Mononuclear cell (primary cell): Measurements from ENCODE around the gene TEX29. TPM values are rescaled to one million over a fixed set of nuclear protein-coding genes. Genes with fewer than 3 reads are reported as not detected.

Experiments
- H3K27me3 ChIP-seq: 2 replicates; pipeline ENCODE4 v1.6.0; 2011; ENCODE audit warnings: low read length, control low read depth; ENCODE audit not compliant: insufficient read depth
- H3K4me1 ChIP-seq: 2 replicates; pipeline ENCODE4 v1.5.1; 2011; ENCODE audit warnings: mild to moderate bottlenecking, low read length, control low read depth; ENCODE audit not compliant: insufficient read depth
- H3K4me3 ChIP-seq: 2 replicates; pipeline ENCODE4 v1.5.1; 2011; ENCODE audit warnings: mild to moderate bottlenecking, low read length, moderate library complexity
- H3K9me3 ChIP-seq: 2 replicates; pipeline ENCODE4 v1.5.1; 2011; ENCODE audit warnings: low read depth, mild to moderate bottlenecking, control low read depth, low read length
- total RNA-seq: library from RNA; depleted of rRNA; stranded (reverse); fragments of >200 nt; gene quantifications from one replicate; pipeline ENCODE4 v1.2.3, GENCODE V29; 2012

The TEX29 gene
- total RNA-seq, 1 donor, result 0.21 TPM

DNA sequence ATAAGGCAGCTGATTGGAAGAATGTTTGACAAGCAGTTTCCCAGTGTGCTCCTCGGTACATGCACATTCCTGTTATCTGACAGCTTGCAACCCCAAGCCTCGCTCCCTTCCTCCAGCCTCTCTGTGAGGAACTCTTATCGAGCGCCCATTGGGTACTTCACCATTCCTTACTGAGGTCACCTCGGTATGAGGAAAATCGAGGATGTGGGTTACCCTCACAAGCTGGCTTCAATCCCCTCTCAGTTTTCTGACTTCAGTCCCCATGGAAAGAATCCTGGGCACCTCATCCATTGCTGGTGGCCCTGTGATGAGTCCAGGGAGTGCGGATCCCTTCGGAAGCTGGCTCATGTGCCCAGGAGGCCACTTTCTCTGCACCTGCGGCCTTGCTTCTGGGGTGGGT, 17.3 kb downstream of the TEX29 start:
- Histone ChIP-seq H3K9me3 (peaks cover 7% of the 10 kb centered on the region), H3K4me3 (no peak overlapping the region), H3K4me1 (no peaks in the 10 kb centered on the region), H3K27me3 (no peaks in the 10 kb centered on the region)

DNA sequence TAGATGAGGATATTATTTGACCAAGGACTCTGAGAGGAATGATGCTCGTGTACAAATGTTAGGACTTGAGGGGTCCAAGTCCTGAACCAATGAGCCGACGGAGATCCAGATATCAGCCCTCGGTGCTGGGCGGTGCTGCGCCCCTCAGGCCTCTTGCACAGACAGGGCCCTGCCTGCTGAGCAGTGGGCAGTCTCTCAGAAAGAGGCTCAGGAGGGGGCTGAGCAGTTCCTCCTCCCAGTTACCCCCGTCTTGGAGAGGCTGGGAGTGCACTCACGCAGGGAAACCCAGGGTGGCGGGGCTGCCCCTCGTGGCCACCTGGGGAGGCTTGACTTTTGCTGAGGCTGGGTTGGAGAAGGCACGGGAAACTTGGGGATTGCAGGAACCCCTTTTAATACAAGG, 18.4 kb downstream of the TEX29 start:
- H3K27me3 ChIP-seq, result no peaks in the 10 kb centered on the region
- no peaks in the 10 kb centered on the region for H3K4me1 ChIP-seq
- no peak overlapping the region for H3K4me3 ChIP-seq
- H3K9me3 ChIP-seq, result peaks cover 7% of the 10 kb centered on the region

DNA sequence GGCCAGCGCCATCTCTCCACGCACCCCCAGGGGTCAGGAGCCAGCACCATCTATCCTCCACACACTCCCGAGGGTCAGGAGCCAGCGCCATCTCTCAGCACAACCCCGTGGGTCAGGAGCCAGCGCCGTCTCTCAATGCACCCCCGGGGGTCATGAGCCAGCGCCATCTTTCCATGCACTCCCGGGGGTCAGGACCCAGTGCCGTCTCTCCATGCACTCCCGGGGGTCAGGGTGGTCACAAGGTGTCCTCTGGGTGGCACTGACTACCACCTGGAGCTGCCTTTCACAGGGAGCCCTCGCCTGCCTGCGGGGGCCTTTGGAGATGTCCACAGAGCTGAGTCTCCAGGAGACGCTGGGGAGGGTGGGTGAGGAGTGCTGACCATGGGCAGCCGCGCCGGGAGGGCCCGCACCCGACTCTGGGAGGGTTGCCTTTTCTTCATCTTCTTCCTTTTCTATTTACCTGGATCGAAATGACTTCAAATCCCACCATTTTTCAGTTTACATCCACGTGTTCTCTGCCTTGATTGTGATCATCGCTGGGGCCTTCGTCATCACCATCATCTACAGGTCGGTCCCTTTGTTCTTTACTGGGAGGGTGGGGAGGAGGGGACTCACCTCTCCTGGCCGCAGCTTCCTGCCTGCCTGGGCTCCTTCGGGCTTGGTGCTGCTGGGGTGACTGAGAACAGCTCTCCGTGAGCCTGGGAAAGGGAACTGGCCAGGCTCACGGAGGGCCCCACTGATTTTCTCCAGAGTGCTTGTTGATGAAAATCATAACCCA, 19.1 kb downstream of the TEX29 start:
- Histone ChIP-seq H3K4me3 (no peak overlapping the region), H3K27me3 (no peaks in the 10 kb centered on the region), H3K9me3 (peaks cover under 1% of the 10 kb centered on the region), H3K4me1 (no peaks in the 10 kb centered on the region)

DNA sequence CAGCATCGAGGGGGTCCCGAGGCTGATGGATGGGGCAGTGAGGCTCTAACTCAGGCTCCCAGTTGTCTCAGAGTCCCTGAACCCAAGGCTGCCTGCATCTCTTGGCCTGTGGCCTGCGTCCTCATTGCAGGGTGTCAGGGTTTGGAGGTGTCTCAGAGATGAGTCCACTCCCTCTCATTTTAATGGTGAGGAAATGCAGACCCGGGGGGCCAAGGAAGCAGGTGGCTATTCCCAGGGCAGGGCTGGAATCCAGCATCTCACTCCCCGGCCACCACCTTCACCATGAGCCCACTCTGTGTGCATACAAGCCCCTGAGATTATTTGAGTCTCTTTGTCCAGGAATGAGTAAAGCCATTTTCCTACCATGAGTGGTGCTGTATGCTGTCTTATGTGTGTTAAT, 21.4 kb downstream of the TEX29 start:
- H3K4me1 ChIP-seq, result no peaks in the 10 kb centered on the region
- no peaks in the 10 kb centered on the region for H3K27me3 ChIP-seq
- H3K4me3 ChIP-seq, result no peak overlapping the region
- H3K9me3 ChIP-seq, result no peaks in the 10 kb centered on the region

DNA sequence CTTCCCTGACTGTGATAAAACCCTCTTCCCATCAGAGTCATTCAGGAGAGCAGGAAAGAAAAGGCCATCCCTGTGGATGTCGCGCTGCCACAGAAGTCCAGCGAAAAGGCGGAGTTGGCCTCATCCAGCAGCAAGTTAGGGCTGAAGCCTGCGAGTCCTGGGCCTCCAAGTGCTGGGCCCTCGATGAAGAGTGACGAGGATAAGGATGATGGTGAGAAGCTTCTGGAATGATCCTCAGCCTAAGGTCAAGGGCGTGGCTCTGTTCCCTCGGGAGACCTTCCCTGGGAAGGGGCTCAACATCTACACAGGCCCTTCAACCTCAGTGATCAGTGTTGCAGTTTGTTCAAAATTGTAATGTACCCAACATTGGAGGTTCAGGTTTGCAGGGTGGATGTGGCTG, 22.3 kb downstream of the TEX29 start:
- Histone ChIP-seq H3K27me3 (no peaks in the 10 kb centered on the region), H3K4me1 (no peaks in the 10 kb centered on the region), H3K4me3 (no peak overlapping the region), H3K9me3 (no peaks in the 10 kb centered on the region)

DNA sequence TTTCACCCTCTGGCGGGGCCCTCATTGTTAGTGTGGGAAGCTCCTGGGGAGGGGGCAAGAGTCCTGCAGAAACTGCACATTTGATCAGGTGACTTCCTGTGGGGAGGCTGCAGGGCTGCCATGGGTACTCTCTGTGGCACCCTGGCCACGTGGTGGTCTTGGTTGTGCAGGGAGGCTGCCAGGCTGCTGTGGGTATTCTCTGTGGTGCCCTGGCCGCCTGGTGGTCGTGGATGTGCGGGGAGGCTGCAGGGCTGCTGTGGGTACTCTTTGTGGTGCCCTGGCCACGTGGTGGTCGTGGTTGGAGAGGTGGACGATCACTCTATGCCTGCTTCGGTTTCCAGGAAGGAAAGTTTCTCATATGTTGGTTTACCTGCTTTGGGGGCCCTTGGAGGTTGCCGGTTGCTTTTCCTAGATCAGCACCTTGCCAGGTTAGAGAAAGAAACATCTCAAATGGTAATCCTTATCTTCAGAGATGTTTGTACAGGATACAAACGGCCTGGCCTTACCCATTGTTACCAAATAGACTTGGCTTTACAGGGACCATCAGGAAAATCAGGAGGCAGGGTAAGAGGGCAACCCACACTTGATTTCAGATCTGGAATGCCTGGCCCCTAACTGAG, 22.9 kb downstream of the TEX29 start:
- no peaks in the 10 kb centered on the region for H3K27me3 ChIP-seq
- no peaks in the 10 kb centered on the region for H3K9me3 ChIP-seq
- H3K4me1 ChIP-seq, result no peaks in the 10 kb centered on the region
- no peak overlapping the region for H3K4me3 ChIP-seq

DNA sequence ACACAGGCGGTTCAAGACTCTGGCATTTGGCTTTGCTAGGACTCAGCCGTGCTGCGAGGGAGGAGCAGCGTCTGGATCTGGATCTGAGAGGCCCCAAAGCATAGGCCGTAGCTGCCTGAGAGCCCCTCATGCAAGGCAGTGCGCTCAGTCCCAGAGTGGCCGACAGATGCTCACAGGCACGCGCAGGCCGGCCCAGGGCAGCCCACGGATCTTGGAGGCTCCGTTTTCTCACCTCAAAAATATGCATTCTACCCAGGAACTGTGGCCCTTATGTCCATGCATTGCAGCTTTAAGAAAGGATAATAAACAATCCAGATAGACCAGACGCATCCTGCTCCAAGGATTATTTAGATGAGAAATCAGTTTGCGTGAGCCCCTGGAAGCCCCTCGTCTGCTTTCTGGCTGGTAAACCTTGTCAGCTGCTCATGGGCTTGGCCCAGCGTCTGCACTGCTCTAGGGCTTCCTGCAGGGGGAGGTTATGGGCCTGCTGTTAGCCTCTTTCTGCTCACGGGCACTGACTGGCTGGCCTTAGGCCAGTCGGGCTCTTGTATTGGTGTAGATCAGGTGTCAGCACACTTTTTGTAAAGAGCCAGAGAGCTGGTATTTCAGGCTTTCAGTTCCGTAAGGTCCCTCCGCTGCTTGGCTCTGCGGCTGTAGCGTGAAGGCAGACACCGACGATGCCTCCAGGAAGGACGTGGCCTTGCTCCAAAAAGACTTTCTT, 24.2 kb downstream of the TEX29 start:
- Histone ChIP-seq H3K4me3 (no peak overlapping the region), H3K9me3 (no peaks in the 10 kb centered on the region), H3K4me1 (no peaks in the 10 kb centered on the region), H3K27me3 (no peaks in the 10 kb centered on the region)

DNA sequence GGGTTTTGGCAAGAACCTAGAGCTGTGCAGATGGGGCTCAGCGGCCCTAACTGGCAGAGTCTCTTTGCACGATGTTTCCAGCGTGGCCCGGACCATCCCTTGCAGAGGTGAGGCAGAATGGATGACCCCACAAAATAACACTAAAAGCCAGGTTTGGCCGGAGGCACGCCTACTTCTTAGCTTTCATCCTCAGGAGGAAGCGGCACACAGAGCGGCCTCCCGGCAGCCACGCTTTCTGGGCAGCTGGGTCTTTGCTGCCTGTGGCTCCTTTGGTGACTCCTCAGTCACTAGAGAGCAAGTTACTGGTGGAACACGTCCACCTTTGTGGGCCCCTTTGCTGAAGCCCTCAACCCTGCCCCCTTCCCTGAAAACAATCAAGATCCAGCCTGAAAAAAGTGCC, 25.2 kb downstream of the TEX29 start:
- H3K4me1 ChIP-seq, result no peaks in the 10 kb centered on the region
- H3K9me3 ChIP-seq, result no peaks in the 10 kb centered on the region
- no peak overlapping the region for H3K4me3 ChIP-seq
- H3K27me3 ChIP-seq, result no peaks in the 10 kb centered on the region

DNA sequence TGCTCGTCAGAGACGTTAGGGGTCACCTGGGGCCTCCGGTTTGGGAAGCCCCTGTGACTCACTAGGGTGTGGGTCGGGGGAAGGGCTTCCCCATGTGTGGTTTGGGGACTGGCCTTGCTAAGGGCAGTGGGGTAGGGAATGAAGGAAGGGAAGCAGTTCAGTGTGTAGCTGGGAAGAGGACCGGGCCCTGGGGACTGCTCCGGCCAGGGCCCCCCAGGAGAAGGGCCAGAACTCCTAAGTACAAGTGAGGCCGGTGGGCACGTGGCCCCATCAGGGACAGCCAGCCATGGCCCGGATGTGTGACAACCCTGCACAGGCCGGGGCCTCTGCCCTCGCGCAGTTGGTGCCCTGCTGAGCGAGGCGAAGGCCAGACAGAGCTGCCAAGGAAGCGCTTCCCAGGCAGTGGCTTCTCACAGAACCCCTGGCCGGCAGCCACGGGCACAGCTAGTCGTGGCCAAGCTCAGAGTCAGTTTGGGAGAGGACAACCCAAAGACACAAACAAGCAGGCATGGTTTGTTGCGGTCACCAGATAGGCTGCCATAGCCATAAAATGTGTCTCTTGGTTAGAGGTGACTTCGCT, 25.7 kb downstream of the TEX29 start:
- H3K4me3 ChIP-seq, result no peak overlapping the region
- no peaks in the 10 kb centered on the region for H3K4me1 ChIP-seq
- H3K27me3 ChIP-seq, result no peaks in the 10 kb centered on the region
- H3K9me3 ChIP-seq, result no peaks in the 10 kb centered on the region

DNA sequence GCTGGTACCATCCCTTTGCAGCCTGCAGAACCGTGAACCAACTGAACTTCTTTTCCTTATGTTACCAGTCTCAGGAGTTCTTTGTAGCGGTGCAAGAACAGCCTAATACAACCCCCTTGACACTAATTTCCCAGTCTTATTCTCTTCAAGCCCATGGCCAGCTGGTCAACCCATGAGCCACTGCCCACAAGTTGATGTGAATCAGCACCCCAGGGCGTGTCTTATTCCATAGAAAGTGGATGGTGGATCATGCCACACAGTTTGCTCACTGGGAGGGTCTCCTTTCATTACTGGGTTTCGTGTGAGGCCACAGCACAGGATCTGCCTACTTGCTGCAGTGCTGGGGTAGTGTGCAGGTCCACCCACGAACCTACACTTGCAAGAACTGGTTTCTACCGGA, 27.0 kb downstream of the TEX29 start:
- Histone ChIP-seq H3K4me3 (no peak overlapping the region), H3K4me1 (no peaks in the 10 kb centered on the region), H3K27me3 (no peaks in the 10 kb centered on the region), H3K9me3 (no peaks in the 10 kb centered on the region)

DNA sequence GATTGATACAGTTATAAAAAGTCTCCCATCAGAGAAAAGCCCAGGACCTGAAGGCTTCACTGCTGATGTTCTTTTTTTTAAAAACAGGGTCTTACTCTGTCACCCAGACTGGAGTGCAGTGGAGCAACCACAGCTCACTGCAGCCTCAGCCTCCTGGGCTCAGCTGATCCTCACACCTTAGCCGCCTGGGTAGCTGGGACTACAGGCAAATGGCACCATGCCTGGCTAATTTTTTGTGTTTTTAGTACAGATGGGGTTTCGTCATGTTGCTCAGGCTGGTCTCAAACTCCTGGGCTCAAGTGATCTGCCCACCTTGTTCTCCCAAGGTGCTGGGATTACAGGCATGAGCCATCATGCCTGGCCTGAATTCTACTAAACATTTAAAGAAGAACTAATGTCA, 33.1 kb downstream of the TEX29 start:
- Histone ChIP-seq H3K4me3 (no peak overlapping the region), H3K27me3 (no peaks in the 10 kb centered on the region), H3K4me1 (no peaks in the 10 kb centered on the region), H3K9me3 (no peaks in the 10 kb centered on the region)

DNA sequence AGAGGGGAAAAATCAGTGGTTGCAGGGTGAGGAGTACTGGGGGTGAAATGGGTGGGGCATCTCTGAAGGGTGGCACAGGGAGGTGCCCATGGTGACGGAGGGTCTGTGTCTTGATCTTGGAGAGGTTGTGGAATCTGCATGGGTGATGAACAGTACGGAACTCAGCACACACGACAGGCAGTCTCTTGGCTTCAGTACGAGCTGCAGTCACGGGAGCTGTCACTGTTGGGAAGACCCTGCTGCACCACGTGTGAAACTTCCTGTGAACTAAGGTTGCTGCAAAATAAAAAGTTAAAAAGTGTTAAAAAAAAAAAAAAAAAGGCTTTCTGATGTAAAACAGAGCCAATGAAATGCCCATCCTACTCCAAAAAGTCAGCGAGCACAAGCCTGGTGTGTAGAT, 34.3 kb downstream of the TEX29 start:
- Histone ChIP-seq H3K27me3 (no peaks in the 10 kb centered on the region), H3K4me3 (no peak overlapping the region), H3K9me3 (no peaks in the 10 kb centered on the region), H3K4me1 (no peaks in the 10 kb centered on the region)

DNA sequence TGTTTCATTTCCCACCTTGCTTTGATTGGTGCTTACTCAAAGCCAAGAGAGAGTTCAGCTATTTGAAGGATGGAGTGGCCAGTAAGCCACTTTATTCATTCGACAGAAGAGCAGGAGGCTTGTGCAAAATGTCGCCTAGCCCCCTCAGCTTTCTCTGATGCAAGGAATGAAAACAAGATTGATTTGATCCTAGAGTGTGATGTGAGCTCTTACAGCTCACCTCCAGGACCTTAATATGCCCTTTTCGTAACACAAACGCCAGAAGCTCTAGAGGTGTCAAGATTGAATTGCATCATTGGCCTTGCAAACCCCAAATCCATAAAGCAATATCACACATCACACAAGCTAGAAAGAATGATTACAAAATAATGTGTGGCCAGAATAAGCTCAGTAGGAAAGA, 36.4 kb downstream of the TEX29 start:
- Histone ChIP-seq H3K9me3 (no peaks in the 10 kb centered on the region), H3K4me3 (no peak overlapping the region), H3K4me1 (no peaks in the 10 kb centered on the region), H3K27me3 (no peaks in the 10 kb centered on the region)

DNA sequence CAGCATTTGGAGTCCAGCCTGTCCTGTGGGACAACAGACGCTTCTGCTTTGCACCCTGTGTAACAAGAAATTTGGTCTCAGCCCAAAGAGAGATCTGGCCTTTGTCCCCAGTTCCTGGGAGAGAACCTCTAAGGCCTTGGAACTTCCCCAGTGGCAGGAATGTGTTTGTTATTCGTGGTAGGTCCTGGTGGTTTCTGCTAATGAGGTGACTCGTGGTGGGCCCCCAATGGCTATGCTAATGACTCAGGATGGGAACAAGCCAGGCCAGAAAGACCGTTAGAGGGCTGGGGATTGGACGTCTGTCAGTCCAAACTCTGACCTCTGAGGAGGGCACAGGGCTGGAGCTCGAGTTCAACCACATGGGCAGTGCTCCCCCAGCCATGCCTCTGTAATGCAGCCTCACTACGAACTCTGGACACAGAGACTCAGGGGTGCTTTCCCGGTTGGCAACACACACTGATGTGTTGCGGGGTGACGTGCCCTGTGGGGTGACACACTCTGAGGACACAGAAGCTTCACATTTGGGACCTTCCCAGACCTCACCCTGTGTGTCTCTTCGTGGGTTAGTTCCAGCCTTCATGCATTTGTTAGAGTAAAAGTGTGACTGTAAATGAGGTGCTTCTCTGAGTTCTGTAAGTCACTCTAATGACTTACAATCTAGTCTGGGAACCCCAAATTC, 38.9 kb downstream of the TEX29 start:
- Histone ChIP-seq H3K9me3 (no peaks in the 10 kb centered on the region), H3K4me1 (no peaks in the 10 kb centered on the region), H3K27me3 (no peaks in the 10 kb centered on the region), H3K4me3 (no peak overlapping the region)

DNA sequence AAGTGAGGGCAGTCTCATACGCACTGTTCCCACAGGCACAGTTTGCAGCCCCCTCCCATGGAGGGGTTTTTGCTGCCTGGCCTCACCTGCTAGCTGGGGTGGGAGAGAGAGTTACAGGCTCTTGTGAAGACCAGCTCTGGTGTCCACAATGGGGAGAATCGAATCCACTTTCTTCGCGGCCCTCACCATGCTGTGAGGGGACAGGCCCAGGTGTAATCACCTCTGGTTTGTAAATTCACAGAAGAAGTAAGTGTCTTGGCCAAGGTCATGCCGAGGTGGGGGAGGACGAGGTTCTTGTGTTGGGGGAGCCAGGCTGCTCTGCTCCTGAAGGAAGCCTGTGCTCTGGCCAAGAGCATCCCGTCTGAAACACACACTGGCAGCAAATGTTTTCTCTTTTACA, 39.5 kb downstream of the TEX29 start:
- Histone ChIP-seq H3K9me3 (no peaks in the 10 kb centered on the region), H3K27me3 (no peaks in the 10 kb centered on the region), H3K4me1 (no peaks in the 10 kb centered on the region), H3K4me3 (no peak overlapping the region)
